Fibroblast of upper back skin (primary cell): ENCODE results near the gene ABCF1.

ENCODE experiments used
- DNase-seq: peaks from one replicate; pipeline ENCODE4 v3.0.0-alpha.2; 2013

ABCF1 gene

GRCh38 chr6:30560930-30561329 is 10.3 kb upstream of the ABCF1 start:
- no peak for DNase-seq

- DNase-seq, result no peak
Observed at GRCh38 chr6:30562470-30563425, 8.5 kb upstream of the ABCF1 start.

- DNase-seq, result no peak
Observed at GRCh38 chr6:30564114-30564513, 7.1 kb upstream of the ABCF1 start.

- no peak for DNase-seq
Observed at GRCh38 chr6:30565772-30566171, 5.5 kb upstream of the ABCF1 start.

GRCh38 chr6:30568245-30568644 is 3.0 kb upstream of the ABCF1 start:
- DNase-seq, result no peak

- no peak for DNase-seq
Observed at GRCh38 chr6:30570263-30570662, 979 bp upstream of the ABCF1 start.

GRCh38 chr6:30570740-30571074 is 535 bp upstream of the ABCF1 start:
- DNase-seq, result no peak

- no peak for DNase-seq
Observed at GRCh38 chr6:30571762-30572082, 480 bp downstream of the ABCF1 start.

GRCh38 chr6:30572148-30572547 is 906 bp downstream of the ABCF1 start:
- no peak for DNase-seq

- no peak for DNase-seq
Observed at GRCh38 chr6:30573113-30573512, 1.9 kb downstream of the ABCF1 start.

GRCh38 chr6:30578051-30578450 is 6.8 kb downstream of the ABCF1 start:
- no peak for DNase-seq

GRCh38 chr6:30583921-30584320 is 12.7 kb downstream of the ABCF1 start:
- no peak for DNase-seq

- no peak for DNase-seq
Observed at GRCh38 chr6:30589754-30590358, 18.6 kb downstream of the ABCF1 start.

GRCh38 chr6:30590509-30590908 is 19.3 kb downstream of the ABCF1 start:
- no peak for DNase-seq

GRCh38 chr6:30591008-30591407 is 19.8 kb downstream of the ABCF1 start:
- peak; percentile 26 for DNase-seq

- no peak for DNase-seq
Observed at GRCh38 chr6:30592287-30592686, 21.0 kb downstream of the ABCF1 start.

- DNase-seq, result peak; percentile 78
Observed at GRCh38 chr6:30597315-30598144, 26.3 kb downstream of the ABCF1 start.

- DNase-seq, result no peak
Observed at GRCh38 chr6:30598912-30599624, 27.8 kb downstream of the ABCF1 start.

- DNase-seq, result no peak
Observed at GRCh38 chr6:30599625-30600324, 28.5 kb downstream of the ABCF1 start.

- DNase-seq, result no peak
Observed at GRCh38 chr6:30600451-30600961, 29.3 kb downstream of the ABCF1 start.

GRCh38 chr6:30601436-30601814 is 30.2 kb downstream of the ABCF1 start:
- DNase-seq, result no peak
